HEK293 (cell line): ENCODE results near the gene VTA1.
A peak's percentile ranks its signal among the peaks of the same experiment; 100 is the strongest.
"Not testable (repeated sequence)": the region's sequence is repeated elsewhere in the genome, so short reads cannot be mapped to it uniquely, and the experiment has no call there.

Source experiments
- CTCF ChIA-PET: fragments of 350-600 bp; formaldehyde crosslinking; extraction: SDS; loops from one replicate; lab custom pipeline; 2021; ENCODE audit warnings: antibody characterized with exemption; lab: Yijun Ruan, JAX
- POLR2A ChIA-PET: fragments of 300-600 bp; formaldehyde crosslinking; extraction: SDS; loops from one replicate; lab custom pipeline; 2020; ENCODE audit warnings: antibody characterized with exemption, inconsistent platforms; lab: Yijun Ruan, JAX
- H3K27ac ChIP-seq: fragments of 200-500 bp; sonication (Bioruptor generic); 2 replicates; pipeline ENCODE4 v1.5.1; 2014; ENCODE audit warnings: low read depth, low read length, control low read depth, inconsistent platforms; ENCODE audit errors: extremely low read depth
- H3K36me3 ChIP-seq, 2 experiments: fragments of 200-500 bp in 1 of 2; sonication (Bioruptor generic) in 1 of 2; 1 replicate in 1 of 2; 2 replicates in 1 of 2; pipeline ENCODE4 v1.5.1; 2014 to 2017; ENCODE audit warnings: inconsistent platforms in 2 of 2, low read length in 2 of 2; ENCODE audit not compliant: control insufficient read depth in 2 of 2, insufficient read depth in 1 of 2
- H3K4me1 ChIP-seq: fragments of 200-500 bp; sonication (Bioruptor generic); 2 replicates; pipeline ENCODE4 v1.5.1; 2014; ENCODE audit warnings: mild to moderate bottlenecking, low read length, inconsistent platforms; ENCODE audit not compliant: control insufficient read depth, insufficient read depth
- H3K4me3 ChIP-seq: 2 replicates; pipeline ENCODE4 v1.5.1; 2011; ENCODE audit warnings: low read depth, mild to moderate bottlenecking, control low read depth, low read length, moderate library complexity
- H3K9me3 ChIP-seq: fragments of 200-500 bp; sonication (Bioruptor generic); 2 replicates; pipeline ENCODE4 v1.5.1; 2014; ENCODE audit warnings: low read depth, low read length, inconsistent platforms; ENCODE audit not compliant: control insufficient read depth, insufficient read depth
- HOXA7 ChIP-seq: sonication (generic); formaldehyde crosslinking; IDR thresholded peaks from 2 replicates; pipeline ENCODE4 v1.8.1; 2022; ENCODE audit warnings: missing genetic modification reagents, borderline replicate concordance
- KLF1 ChIP-seq: fragments of 450-650 bp; formaldehyde crosslinking; IDR thresholded peaks from 2 replicates; pipeline ENCODE4 v1.5.1; 2016; ENCODE audit warnings: missing biosample characterization, missing genetic modification characterization
- KLF7 ChIP-seq: fragments of 450-650 bp; formaldehyde crosslinking; IDR thresholded peaks from 2 replicates; pipeline ENCODE4 v1.5.1; 2016; ENCODE audit warnings: missing biosample characterization, missing genetic modification characterization, borderline replicate concordance
- MYNN ChIP-seq: fragments of 450-650 bp; formaldehyde crosslinking; IDR thresholded peaks from 2 replicates; pipeline ENCODE4 v1.5.1; 2016; ENCODE audit warnings: missing biosample characterization, missing genetic modification characterization, borderline replicate concordance
- OSR2 ChIP-seq: fragments of 450-650 bp; formaldehyde crosslinking; IDR thresholded peaks from 2 replicates; pipeline ENCODE4 v1.5.1; 2016; ENCODE audit warnings: missing biosample characterization, missing genetic modification characterization
- SCRT1 ChIP-seq: fragments of 450-650 bp; formaldehyde crosslinking; IDR thresholded peaks from 2 replicates; pipeline ENCODE4 v1.5.1; 2016; ENCODE audit warnings: missing biosample characterization, missing genetic modification characterization, borderline replicate concordance
- ZBTB26 ChIP-seq: fragments of 450-650 bp; formaldehyde crosslinking; optimal IDR thresholded peaks from 2 replicates; pipeline ENCODE3; 2016; ENCODE audit warnings: missing biosample characterization, mild to moderate bottlenecking, missing genetic modification characterization
- ZNF146 ChIP-seq: fragments of 450-650 bp; formaldehyde crosslinking; IDR thresholded peaks from 2 replicates; pipeline ENCODE4 v1.5.1; 2016; ENCODE audit warnings: missing biosample characterization, missing genetic modification characterization
- ZNF350 ChIP-seq: fragments of 450-650 bp; formaldehyde crosslinking; IDR thresholded peaks from 2 replicates; pipeline ENCODE4 v1.5.0; 2017; ENCODE audit warnings: missing biosample characterization, mild to moderate bottlenecking, missing genetic modification characterization
- ZNF398 ChIP-seq: fragments of 450-650 bp; formaldehyde crosslinking; IDR thresholded peaks from 2 replicates; pipeline ENCODE4 v1.5.1; 2017; ENCODE audit warnings: missing biosample characterization, missing genetic modification characterization
- ZNF513 ChIP-seq: fragments of 450-650 bp; IDR thresholded peaks from 2 replicates; pipeline ENCODE4 v1.5.1; 2018; ENCODE audit warnings: missing biosample characterization, missing genetic modification characterization
- ZNF558 ChIP-seq: fragments of 450-650 bp; formaldehyde crosslinking; IDR thresholded peaks from 2 replicates; pipeline ENCODE4 v1.5.1; 2016; ENCODE audit warnings: missing biosample characterization, missing genetic modification characterization
- ZNF561 ChIP-seq: fragments of 450-650 bp; IDR thresholded peaks from 2 replicates; pipeline ENCODE4 v1.5.1; 2018; ENCODE audit warnings: missing biosample characterization, missing genetic modification characterization, borderline replicate concordance
- ZNF580 ChIP-seq: fragments of 450-650 bp; formaldehyde crosslinking; IDR thresholded peaks from 2 replicates; pipeline ENCODE4 v1.5.1; 2016; ENCODE audit warnings: missing biosample characterization, missing genetic modification characterization
- ZNF670 ChIP-seq: fragments of 450-650 bp; formaldehyde crosslinking; IDR thresholded peaks from 2 replicates; pipeline ENCODE4 v1.5.1; 2016; ENCODE audit warnings: missing biosample characterization, missing genetic modification characterization, low read depth
- ZNF785 ChIP-seq: fragments of 450-650 bp; formaldehyde crosslinking; IDR thresholded peaks from 2 replicates; pipeline ENCODE4 v1.5.1; 2016; ENCODE audit warnings: missing biosample characterization, missing genetic modification characterization
- TF ChIP-seq, protein P1 (sequence below): fragments of 450-650 bp; formaldehyde crosslinking; IDR thresholded peaks from 2 replicates; pipeline ENCODE4 v1.5.1; 2016; ENCODE audit warnings: missing biosample characterization, missing genetic modification characterization

Gene VTA1

DNA sequence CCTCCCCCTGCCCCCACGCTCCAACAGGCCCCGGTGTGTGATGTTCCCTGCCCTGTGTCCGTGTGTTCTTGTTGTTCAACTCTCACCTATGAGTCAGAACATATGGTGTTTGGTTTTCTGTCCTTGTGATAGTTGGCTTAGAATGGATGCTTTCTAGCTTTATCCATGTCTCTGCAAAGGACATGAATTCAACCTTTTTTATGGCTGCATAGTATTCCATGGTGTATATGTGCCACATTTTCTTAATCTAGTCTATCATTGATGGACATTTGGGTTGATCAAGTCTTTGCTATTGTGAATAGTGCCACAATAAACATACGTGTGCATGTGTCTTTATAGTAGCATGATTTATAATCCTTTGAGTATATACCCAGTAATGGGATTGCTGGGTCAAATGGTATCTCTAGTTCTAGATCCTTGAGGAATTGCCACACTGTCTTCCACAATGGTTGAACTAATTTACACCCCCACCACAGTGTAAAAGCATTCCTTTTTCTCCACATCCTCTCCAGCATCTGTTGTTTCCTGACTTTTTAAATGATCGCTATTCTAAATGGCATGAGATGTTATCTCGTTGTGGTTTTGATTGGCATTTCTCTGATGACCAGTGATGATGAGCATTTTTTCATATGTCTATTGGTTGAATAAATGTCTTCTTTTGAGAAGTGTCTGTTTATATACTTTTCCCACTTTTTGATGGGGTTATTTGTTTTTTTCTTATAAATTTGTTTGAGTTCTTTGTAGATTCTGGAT, 82.6 kb downstream of the VTA1 start:
- H3K4me1 ChIP-seq, H3K27ac ChIP-seq, POLR2A ChIA-PET, H3K4me3 ChIP-seq, H3K36me3 ChIP-seq, H3K9me3 ChIP-seq: not testable (repeated sequence)
- CTCF ChIA-PET, result interaction anchor here (0.7 to 1.2 kb wide), 2 partner anchors 36 to 157 kb away, joined by 3 read pairs; no protein-coding TSS in a partner anchor
- TF ChIP-seq ZNF146 (tag by site-specific recombination) (peak; percentile 89), ZNF580 (tag by site-specific recombination) (peak; percentile 71)

DNA sequence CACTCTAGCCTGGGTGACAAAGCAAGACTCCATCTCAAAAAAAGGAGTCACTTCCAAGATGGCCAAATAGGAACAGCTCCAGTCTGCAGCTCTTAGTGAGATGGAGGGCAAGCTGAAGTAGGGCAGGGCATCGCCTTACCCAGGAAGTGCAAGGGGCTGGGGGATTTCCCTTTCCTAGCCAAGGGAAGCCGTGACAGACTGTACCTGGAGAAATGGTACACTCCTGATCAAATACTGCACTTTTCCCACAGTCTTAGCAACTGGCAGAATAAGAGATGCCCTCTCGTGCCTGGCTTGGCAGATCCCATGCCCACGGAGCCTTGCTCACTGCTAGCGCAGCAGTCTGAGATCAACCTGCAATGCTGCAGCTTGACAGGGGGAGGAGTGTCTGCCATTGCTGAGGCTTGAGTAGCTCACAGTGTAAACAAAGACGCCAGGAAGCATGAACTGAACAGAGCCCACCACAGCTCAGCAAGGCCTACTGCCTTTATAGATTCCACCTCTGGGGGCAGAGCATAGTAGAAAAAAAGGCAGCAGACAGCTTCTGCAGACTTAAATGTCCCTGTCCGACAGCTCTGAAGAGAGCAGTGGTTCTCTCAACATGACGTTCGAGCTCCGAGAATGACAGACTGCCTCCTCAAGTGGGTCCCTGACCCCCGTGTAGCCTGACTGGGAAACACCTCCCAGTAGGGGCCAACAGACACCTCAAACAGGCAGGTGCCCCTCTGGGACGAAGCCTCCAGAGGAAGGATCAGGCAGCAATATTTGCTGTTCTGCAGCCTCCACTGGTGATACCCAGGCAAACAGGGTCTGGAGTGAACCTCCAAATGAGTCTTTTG, 85.4 kb downstream of the VTA1 start:
- H3K4me3 ChIP-seq, H3K4me1 ChIP-seq, H3K9me3 ChIP-seq, H3K27ac ChIP-seq, H3K36me3 ChIP-seq: not testable (repeated sequence)
- POLR2A ChIA-PET, result interaction anchor here (0.6 to 0.9 kb wide), 2 partner anchors 69 to 156 kb away, joined by 3 to 4 read pairs; partner anchors contain the start of gene ADGRG6
- CTCF ChIA-PET, result interaction anchor here (0.6 to 2.2 kb wide), 11 partner anchors 10 to 428 kb away, joined by 3 to 15 read pairs (median 3); partner anchors contain the start of gene ADGRG6

- ChIA-PET CTCF (interaction anchor here (0.6 to 1.5 kb wide), 4 partner anchors 8 to 26 kb away, joined by 3 to 5 read pairs (median 4); no protein-coding TSS in a partner anchor), POLR2A (no interaction called here)
These were observed 87.1 kb downstream of the VTA1 start for GRCh38 chr6:142233945-142234682.

More at GRCh38 chr6:142233945-142234682, 87.1 kb downstream of the VTA1 start:
- Histone ChIP-seq H3K27ac (no peak overlapping the region), H3K4me1 (no peaks in the 10 kb centered on the region), H3K9me3 (no peaks in the 10 kb centered on the region), H3K4me3 (no peak overlapping the region)
- TF ChIP-seq ZNF350 (tag by site-specific recombination) (no peak), KLF7 (tag by site-specific recombination) (no peak), ZNF398 (tag by site-specific recombination) (no peak), ZNF670 (no peak), ZBTB26 (tag by site-specific recombination) (no peak), MYNN (tag by site-specific recombination) (no peak), SCRT1 (tag by site-specific recombination) (no peak), ZNF561 (tag by site-specific recombination) (no peak), ZNF513 (tag by site-specific recombination) (no peak), KLF1 (tag by site-specific recombination) (no peak), OSR2 (tag by site-specific recombination) (no peak), HOXA7 (no peak), ZNF785 (tag by site-specific recombination) (no peak), ZNF558 (tag by site-specific recombination) (no peak)
- TF ChIP-seq, protein P1, sequence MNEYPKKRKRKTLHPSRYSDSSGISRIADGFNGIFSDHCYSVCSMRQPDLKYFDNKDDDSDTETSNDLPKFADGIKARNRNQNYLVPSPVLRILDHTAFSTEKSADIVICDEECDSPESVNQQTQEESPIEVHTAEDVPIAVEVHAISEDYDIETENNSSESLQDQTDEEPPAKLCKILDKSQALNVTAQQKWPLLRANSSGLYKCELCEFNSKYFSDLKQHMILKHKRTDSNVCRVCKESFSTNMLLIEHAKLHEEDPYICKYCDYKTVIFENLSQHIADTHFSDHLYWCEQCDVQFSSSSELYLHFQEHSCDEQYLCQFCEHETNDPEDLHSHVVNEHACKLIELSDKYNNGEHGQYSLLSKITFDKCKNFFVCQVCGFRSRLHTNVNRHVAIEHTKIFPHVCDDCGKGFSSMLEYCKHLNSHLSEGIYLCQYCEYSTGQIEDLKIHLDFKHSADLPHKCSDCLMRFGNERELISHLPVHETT (tag by site-specific recombination), result no peak
- TF ChIP-seq, all 188 proteins: peak for 0
- no peaks in the 10 kb centered on the region for H3K36me3 ChIP-seq
